ENCODE results near the gene HECW1.
"Not testable (repeated sequence)": the region's sequence is repeated elsewhere in the genome, so short reads cannot be mapped to it uniquely, and the experiment has no call there.

The HECW1 gene

DNA sequence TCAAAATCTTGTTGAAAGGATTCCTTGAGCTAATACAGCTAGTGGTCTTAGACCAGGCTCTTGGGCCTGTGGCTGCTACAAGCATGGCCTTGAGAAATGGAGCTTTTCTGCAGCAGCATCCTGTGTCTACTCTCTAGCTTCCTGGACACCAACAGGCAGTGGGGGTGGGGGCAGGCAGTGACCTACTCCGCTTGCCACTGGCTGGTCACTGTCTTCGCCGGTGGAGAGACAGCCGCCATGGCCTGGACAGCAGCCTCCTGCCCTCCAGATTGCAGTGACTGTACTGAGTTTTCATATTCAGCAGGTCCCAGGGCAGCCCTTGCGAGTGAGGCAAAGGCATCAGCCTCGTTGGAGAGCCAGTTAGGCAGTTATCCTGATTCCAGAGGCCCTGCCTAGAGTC is 204.6 kb downstream of the HECW1 start:
- no peaks in the 10 kb centered on the region for H3K27me3 ChIP-seq (ENCODE audit: control insufficient read depth in 1 of 2, insufficient read depth in 2 of 2, low read length in 2 of 2)
- no peaks in the 10 kb centered on the region for H3K4me1 ChIP-seq (ENCODE audit: insufficient read depth, low read length)
- H3K4me3 ChIP-seq (ENCODE audit: low read depth in 1 of 2, low read length in 2 of 2) = no peak overlapping the region
- no peaks in the 10 kb centered on the region for H3K9me3 ChIP-seq (ENCODE audit: low read length)
- no peak overlapping the region for H3K27ac ChIP-seq (ENCODE audit: low read depth, low read length)
- no peaks in the 10 kb centered on the region for H3K36me3 ChIP-seq (ENCODE audit: insufficient read depth, low read length)
- no peak overlapping the region for H3K9ac ChIP-seq (ENCODE audit: low read length)

DNA sequence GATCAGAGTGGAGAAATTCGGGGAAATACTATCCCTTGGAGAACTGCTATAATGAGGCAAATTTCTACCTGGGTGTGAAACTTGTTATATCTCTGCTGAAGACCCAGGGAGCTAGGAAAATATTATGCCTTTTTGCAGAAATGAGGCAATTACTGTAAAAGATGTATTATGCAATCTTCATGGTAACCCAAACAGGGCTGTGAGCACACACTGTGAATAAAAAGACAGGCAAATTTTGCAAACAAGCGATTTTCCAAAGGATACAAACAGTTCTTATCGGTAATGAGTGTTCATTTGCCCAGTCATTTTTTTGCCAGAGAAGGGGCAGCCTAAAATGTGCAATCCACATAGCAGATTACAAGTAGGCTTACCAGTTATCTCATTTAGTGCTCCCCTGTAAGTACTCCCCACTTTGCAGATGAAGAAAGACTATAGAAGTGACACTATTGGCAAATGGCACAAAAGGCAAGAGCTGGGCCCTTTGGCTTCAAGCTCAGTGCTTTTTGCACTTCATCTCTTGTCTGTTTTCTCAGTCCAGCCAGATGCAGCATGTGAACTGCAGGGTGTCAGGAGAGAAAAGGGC is 205.8 kb downstream of the HECW1 start:
- H3K4me1 ChIP-seq (ENCODE audit: insufficient read depth, low read length) = no peaks in the 10 kb centered on the region
- H3K4me3 ChIP-seq (ENCODE audit: low read depth in 1 of 2, low read length in 2 of 2) = no peak overlapping the region
- no peaks in the 10 kb centered on the region for H3K27me3 ChIP-seq (ENCODE audit: control insufficient read depth in 1 of 2, insufficient read depth in 2 of 2, low read length in 2 of 2)
- H3K9me3 ChIP-seq (ENCODE audit: low read length) = no peaks in the 10 kb centered on the region
- H3K36me3 ChIP-seq (ENCODE audit: insufficient read depth, low read length) = no peaks in the 10 kb centered on the region
- no peak overlapping the region for H3K9ac ChIP-seq (ENCODE audit: low read length)
- no peak overlapping the region for H3K27ac ChIP-seq (ENCODE audit: low read depth, low read length)

DNA sequence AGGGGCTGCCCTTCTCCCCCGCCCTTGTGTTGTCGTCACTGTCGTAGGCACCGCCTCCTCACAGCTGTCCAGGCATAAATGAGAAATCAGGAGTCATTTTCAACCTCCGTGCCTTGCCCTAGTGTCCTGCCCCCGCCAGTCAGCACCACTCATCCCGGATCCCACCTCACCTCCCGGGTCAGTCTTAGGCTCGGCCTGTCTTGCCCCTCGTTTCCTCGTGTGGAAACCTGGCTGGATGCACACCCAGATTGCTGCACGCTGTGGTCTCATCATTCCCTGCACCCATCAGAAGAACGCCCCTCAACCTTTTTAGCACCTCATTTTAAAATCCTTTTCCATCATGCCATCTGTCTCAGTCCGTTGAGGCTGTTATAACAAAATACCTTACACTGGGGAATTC is 213.1 kb downstream of the HECW1 start:
- H3K9ac ChIP-seq (ENCODE audit: low read length) = no peak overlapping the region
- H3K27ac ChIP-seq (ENCODE audit: low read depth, low read length) = no peak overlapping the region
- no peaks in the 10 kb centered on the region for H3K36me3 ChIP-seq (ENCODE audit: insufficient read depth, low read length)
- H3K4me1 ChIP-seq (ENCODE audit: insufficient read depth, low read length) = no peaks in the 10 kb centered on the region
- no peaks in the 10 kb centered on the region for H3K9me3 ChIP-seq (ENCODE audit: low read length)
- H3K27me3 ChIP-seq (ENCODE audit: control insufficient read depth in 1 of 2, insufficient read depth in 2 of 2, low read length in 2 of 2) = no peaks in the 10 kb centered on the region
- H3K4me3 ChIP-seq (ENCODE audit: low read depth in 1 of 2, low read length in 2 of 2) = no peak overlapping the region

DNA sequence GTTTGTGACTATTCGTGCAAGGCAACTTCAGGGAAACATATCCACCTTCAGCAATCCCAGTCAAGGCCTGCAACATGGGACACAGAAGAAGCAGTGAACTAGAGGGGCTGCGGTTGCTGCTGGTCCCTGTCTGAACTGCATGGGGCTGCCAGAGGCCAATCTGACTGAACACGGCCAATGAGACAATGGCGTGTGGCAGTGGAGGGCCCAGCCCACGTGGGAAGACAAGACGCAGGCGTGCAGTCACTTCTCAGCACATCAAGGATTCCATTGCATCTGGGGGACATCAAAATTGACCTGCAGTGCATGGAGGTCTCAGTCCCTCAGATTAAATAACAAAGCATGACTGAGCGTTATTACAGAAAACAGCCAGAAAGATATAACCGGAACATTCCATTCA is 215.9 kb downstream of the HECW1 start:
- no peak overlapping the region for H3K27ac ChIP-seq (ENCODE audit: low read depth, low read length)
- no peaks in the 10 kb centered on the region for H3K36me3 ChIP-seq (ENCODE audit: insufficient read depth, low read length)
- H3K9me3 ChIP-seq (ENCODE audit: low read length) = no peaks in the 10 kb centered on the region
- no peak overlapping the region for H3K4me3 ChIP-seq (ENCODE audit: low read depth in 1 of 2, low read length in 2 of 2)
- H3K9ac ChIP-seq (ENCODE audit: low read length) = no peak overlapping the region
- no peaks in the 10 kb centered on the region for H3K27me3 ChIP-seq (ENCODE audit: control insufficient read depth in 1 of 2, insufficient read depth in 2 of 2, low read length in 2 of 2)
- H3K4me1 ChIP-seq (ENCODE audit: insufficient read depth, low read length) = no peaks in the 10 kb centered on the region

DNA sequence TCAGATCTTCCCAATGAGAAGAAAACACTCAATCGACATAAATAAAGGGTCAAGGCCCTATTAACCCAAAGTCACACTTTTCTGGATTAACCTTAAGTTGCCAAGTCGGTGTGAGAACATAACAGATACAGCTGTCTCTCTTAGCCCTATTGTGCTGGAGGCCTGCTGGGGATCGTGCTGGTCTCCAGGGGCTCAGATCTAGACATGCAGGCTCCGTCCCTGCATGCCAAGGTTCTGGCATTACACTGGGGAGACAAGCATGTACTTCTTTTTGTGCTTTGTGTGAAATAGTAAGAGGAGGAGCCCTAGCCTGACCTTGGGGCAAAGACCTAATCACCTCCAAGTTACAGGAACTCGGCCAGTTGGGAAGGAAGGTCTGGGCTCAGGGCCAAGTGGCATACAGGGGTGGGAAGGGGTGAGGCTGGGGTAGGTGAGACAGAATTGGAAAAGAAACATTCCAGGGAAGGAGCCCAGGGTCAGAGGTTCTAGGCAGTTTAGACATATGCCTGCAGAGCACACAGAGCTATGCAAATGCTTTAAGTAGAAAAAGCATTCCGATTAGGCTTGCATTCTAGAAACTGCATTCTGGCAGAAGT is 216.4 kb downstream of the HECW1 start:
- Histone ChIP-seq H3K4me3 (ENCODE audit: low read depth in 1 of 2, low read length in 2 of 2) (no peak overlapping the region), H3K9me3 (ENCODE audit: low read length) (no peaks in the 10 kb centered on the region), H3K36me3 (ENCODE audit: insufficient read depth, low read length) (no peaks in the 10 kb centered on the region), H3K27ac (ENCODE audit: low read depth, low read length) (no peak overlapping the region), H3K4me1 (ENCODE audit: insufficient read depth, low read length) (no peaks in the 10 kb centered on the region), H3K27me3 (ENCODE audit: control insufficient read depth in 1 of 2, insufficient read depth in 2 of 2, low read length in 2 of 2) (no peaks in the 10 kb centered on the region), H3K9ac (ENCODE audit: low read length) (no peak overlapping the region)

DNA sequence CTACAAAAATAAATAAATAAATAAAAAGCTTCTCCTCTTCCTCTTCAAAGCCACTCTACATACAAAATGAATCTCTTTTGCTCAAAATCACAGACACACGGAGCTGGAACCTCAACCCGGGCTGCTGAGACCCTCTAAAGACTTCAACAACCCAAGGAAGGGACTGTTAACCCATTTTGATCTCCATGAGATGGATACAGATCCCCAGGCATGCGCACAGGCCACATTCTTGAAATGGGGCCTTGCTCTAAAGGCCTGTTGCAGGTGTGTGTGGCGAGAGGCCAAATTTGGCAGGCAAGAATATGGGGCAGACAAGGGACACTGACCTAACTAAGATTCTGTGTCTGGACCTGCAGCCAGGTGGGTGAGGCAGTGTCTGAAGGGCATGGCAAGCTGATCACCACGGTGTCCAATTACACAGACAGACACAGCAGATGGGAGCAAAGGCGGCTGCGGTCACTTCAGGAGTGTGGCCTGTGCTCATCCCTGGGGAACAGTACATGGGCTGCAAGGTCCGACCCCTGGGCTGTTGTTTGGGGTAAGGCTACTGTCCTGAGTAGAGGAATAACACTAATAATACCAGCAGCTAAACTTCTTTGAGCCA is 219.8 kb downstream of the HECW1 start:
- Histone ChIP-seq H3K27me3 (ENCODE audit: control insufficient read depth in 1 of 2, insufficient read depth in 2 of 2, low read length in 2 of 2) (no peaks in the 10 kb centered on the region), H3K4me3 (ENCODE audit: low read depth in 1 of 2, low read length in 2 of 2) (no peak overlapping the region), H3K4me1 (ENCODE audit: insufficient read depth, low read length) (no peaks in the 10 kb centered on the region), H3K9ac (ENCODE audit: low read length) (no peak overlapping the region), H3K27ac (ENCODE audit: low read depth, low read length) (no peak overlapping the region), H3K36me3 (ENCODE audit: insufficient read depth, low read length) (no peaks in the 10 kb centered on the region), H3K9me3 (ENCODE audit: low read length) (no peaks in the 10 kb centered on the region)

DNA sequence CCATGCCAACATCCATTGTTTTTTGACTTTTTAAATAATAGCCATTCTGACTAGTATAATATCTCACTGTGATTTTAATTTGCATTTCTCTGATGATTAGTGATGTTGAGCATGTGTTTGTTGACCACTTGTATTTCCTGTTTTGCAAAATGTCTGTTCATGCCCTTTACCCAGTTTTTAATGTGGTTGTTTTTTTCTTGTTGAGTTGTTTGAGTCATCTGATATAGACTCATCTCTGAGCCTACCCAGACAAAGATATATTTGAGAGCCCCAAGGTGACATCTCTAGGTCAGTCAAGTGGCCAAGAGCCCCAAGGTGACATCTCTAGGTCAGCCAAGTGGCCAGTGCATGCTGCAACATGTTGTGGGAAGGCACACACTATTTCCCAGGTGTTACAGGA is 224.7 kb downstream of the HECW1 start:
- Histone ChIP-seq H3K4me1 (ENCODE audit: insufficient read depth, low read length) (no peaks in the 10 kb centered on the region), H3K36me3 (ENCODE audit: insufficient read depth, low read length) (no peaks in the 10 kb centered on the region), H3K4me3 (ENCODE audit: low read depth in 1 of 2, low read length in 2 of 2) (no peak overlapping the region), H3K27me3 (ENCODE audit: control insufficient read depth in 1 of 2, insufficient read depth in 2 of 2, low read length in 2 of 2) (no peaks in the 10 kb centered on the region), H3K9me3 (ENCODE audit: low read length) (no peaks in the 10 kb centered on the region), H3K9ac (ENCODE audit: low read length) (no peak overlapping the region), H3K27ac (ENCODE audit: low read depth, low read length) (no peak overlapping the region)

DNA sequence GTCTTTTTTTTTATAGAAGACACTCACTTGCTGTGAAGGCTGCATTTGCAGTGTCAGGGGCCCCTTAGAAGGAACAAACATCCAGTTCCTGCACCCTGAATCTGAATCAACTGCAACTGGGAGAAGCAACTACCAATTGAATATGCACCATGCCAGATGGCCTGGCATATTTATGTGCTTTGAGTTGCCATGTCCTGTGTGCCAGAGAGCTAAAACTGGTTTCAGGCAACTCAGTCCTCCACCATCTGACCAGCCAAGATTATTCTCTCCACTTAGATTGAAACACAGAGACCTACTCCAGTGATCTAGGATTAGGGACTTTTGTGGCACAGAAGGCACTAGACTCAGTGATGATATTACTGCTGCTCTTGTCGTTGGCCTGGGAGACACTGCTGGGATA is 225.4 kb downstream of the HECW1 start:
- H3K27me3 ChIP-seq (ENCODE audit: control insufficient read depth in 1 of 2, insufficient read depth in 2 of 2, low read length in 2 of 2) = no peaks in the 10 kb centered on the region
- H3K4me3 ChIP-seq (ENCODE audit: low read depth in 1 of 2, low read length in 2 of 2) = no peak overlapping the region
- no peak overlapping the region for H3K9ac ChIP-seq (ENCODE audit: low read length)
- H3K36me3 ChIP-seq (ENCODE audit: insufficient read depth, low read length) = no peaks in the 10 kb centered on the region
- no peak overlapping the region for H3K27ac ChIP-seq (ENCODE audit: low read depth, low read length)
- H3K9me3 ChIP-seq (ENCODE audit: low read length) = no peaks in the 10 kb centered on the region
- H3K4me1 ChIP-seq (ENCODE audit: insufficient read depth, low read length) = no peaks in the 10 kb centered on the region

DNA sequence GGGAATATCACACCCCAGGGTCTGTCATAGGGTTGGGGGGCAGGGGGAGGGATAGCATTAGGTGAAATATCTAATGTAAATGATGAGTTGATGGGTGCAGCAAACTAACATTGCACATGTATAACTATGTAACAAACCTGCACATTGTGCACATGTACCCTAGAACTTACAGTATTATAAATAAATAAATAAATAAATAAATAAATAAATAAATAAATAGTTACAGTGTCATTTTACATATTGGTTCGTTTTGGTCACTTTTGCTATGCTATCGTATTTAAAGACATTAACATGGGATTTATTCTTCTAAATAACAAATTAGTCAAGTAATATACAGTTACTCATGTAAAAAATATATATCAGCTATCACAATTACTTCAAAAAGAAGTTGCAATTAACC is 228.7 kb downstream of the HECW1 start:
- no peaks in the 10 kb centered on the region for H3K27me3 ChIP-seq (ENCODE audit: control insufficient read depth in 1 of 2, insufficient read depth in 2 of 2, low read length in 2 of 2)
- no peak overlapping the region for H3K9ac ChIP-seq (ENCODE audit: low read length)
- H3K4me3 ChIP-seq (ENCODE audit: low read depth in 1 of 2, low read length in 2 of 2) = no peak overlapping the region
- no peaks in the 10 kb centered on the region for H3K9me3 ChIP-seq (ENCODE audit: low read length)
- H3K27ac ChIP-seq (ENCODE audit: low read depth, low read length) = no peak overlapping the region
- no peaks in the 10 kb centered on the region for H3K4me1 ChIP-seq (ENCODE audit: insufficient read depth, low read length)
- H3K36me3 ChIP-seq (ENCODE audit: insufficient read depth, low read length) = no peaks in the 10 kb centered on the region

DNA sequence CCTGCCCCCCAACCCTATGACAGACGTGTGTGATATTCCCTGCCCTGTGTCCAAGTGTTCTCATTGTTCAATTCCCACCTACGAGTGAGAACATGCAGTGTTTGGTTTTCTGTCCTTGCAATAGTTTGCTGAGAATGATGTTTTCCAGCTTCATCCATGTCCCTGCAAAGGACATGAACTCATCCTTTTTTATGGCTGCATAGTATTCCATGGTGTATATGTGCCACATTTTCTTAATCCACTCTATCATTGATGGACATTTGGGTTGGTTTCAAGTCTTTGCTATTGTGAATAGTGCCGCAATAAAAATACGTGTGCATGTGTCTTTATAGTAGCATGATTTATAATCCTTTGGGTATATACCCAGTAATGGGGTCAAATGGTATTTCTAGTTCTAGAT is 231.0 kb downstream of the HECW1 start:
- not testable (repeated sequence) for H3K36me3 ChIP-seq (ENCODE audit: insufficient read depth, low read length); H3K9me3 ChIP-seq (ENCODE audit: low read length); H3K4me1 ChIP-seq (ENCODE audit: insufficient read depth, low read length); H3K9ac ChIP-seq (ENCODE audit: low read length); H3K27me3 ChIP-seq (ENCODE audit: control insufficient read depth in 1 of 2, insufficient read depth in 2 of 2, low read length in 2 of 2); H3K4me3 ChIP-seq (ENCODE audit: low read depth in 1 of 2, low read length in 2 of 2); H3K27ac ChIP-seq (ENCODE audit: low read depth, low read length)

DNA sequence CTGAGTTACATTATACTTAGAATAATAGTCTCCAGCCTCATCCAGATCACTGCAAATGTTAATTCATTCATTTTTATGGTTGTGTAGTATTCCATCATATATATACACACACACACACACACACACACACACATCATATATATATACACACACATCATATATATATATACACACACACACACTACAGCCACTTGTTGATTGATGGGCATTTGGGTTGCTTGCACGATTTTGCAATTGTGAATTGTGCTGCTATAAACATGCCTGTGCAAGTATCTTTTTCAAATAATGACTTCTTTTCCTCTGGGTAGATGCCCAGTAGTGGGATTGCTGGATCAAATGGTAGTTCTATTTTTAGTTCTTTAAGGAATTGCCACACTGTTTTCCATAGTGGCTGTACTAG is 233.2 kb downstream of the HECW1 start:
- H3K9me3 ChIP-seq (ENCODE audit: low read length); H3K4me1 ChIP-seq (ENCODE audit: insufficient read depth, low read length); H3K9ac ChIP-seq (ENCODE audit: low read length); H3K36me3 ChIP-seq (ENCODE audit: insufficient read depth, low read length); H3K4me3 ChIP-seq (ENCODE audit: low read depth in 1 of 2, low read length in 2 of 2); H3K27ac ChIP-seq (ENCODE audit: low read depth, low read length); H3K27me3 ChIP-seq (ENCODE audit: control insufficient read depth in 1 of 2, insufficient read depth in 2 of 2, low read length in 2 of 2): not testable (repeated sequence)

DNA sequence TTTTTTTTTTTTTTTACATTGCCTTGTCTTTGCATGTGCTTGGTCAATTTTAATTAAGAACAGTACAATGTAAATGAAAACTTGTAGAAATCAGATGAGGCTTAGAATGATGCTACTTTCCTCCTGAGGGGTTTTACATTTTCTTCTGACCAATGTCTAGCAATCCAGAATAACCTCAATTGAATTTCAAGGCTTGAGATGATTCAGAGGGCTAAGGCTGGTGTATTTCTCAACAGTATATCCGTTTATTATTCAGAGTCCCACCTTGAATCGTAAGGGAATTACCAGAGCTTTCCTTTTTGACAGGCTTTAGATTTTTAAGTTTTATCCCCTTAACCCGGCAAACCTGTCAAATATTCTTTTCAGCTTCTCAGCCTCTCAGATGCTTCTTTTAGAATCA is 239.2 kb downstream of the HECW1 start:
- H3K4me3 ChIP-seq (ENCODE audit: low read depth in 1 of 2, low read length in 2 of 2) = no peak overlapping the region
- no peak overlapping the region for H3K27ac ChIP-seq (ENCODE audit: low read depth, low read length)
- H3K4me1 ChIP-seq (ENCODE audit: insufficient read depth, low read length) = no peaks in the 10 kb centered on the region
- H3K9ac ChIP-seq (ENCODE audit: low read length) = no peak overlapping the region
- H3K27me3 ChIP-seq (ENCODE audit: control insufficient read depth in 1 of 2, insufficient read depth in 2 of 2, low read length in 2 of 2) = no peaks in the 10 kb centered on the region
- H3K36me3 ChIP-seq (ENCODE audit: insufficient read depth, low read length) = no peaks in the 10 kb centered on the region
- no peaks in the 10 kb centered on the region for H3K9me3 ChIP-seq (ENCODE audit: low read length)
